GM19099 (cell line): ENCODE results near the gene SLC19A1.

Experiments
- POLR2A ChIP-seq: IDR thresholded peaks from 3 replicates; pipeline ENCODE4 v1.6.1; 2011; ENCODE audit warnings: low read depth; ENCODE audit not compliant: insufficient read length; ENCODE audit errors: extremely low read depth

SLC19A1 gene

DNA sequence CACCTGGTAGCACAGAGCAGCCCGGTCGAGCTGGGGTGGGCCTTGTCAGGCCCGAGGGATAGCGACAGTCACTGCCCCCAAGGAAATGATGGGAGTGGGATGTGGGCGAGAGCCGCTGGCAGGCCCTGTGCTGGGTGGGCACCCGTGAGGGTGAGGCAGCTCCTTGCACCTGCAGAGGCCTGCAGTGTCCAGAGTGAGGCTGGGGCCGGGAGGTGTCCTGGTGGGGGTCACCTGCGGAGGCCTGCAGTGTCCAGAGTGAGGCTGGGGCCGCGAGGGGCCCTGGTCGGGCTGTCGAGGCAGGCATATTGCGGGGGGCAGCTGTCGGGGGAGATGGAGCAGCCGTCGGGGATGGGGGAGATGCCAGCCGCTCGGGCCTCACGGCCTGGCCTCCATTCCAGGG lies 49.5 kb downstream of the SLC19A1 start:
- no peak for TF ChIP-seq POLR2A

DNA sequence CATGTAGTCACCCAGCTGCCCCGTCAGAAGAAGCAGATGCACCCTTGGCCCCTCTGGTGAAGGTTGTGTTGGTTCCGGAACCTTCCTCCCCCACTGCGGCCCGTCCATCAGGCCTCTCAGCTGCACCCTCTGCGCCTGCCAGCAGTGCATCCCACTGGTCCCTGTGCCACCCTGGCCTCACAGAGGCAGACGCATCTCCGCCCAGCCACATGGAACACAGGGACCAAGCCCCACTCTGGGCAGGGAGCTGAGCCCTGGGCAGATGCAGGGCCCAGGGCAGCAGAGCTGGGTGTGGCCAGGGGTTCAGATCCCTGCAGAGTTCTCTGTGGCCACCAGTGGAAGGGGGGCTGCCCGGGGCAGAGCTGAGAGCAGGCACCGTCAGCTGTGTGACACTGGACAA lies 50.6 kb downstream of the SLC19A1 start:
- no peak for TF ChIP-seq POLR2A

DNA sequence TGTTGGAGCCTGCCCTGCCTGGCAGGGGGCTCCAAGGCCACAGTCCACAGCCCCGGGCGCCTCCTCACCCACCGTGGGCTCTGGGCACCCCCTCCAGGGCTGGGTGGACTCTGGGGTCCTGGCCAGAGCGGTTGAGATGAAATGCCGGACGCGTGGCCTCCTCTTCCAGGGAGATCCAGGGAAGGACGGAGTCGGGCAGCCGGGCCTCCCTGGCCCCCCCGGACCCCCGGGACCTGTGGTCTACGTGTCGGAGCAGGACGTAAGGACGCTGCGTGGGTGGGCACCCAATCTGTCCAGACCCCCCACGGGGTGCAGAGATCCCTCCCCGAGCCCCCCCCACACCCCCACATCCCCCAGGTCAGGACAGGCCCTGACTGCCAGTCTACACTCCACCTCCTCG lies 51.2 kb downstream of the SLC19A1 start:
- no peak for TF ChIP-seq POLR2A

DNA sequence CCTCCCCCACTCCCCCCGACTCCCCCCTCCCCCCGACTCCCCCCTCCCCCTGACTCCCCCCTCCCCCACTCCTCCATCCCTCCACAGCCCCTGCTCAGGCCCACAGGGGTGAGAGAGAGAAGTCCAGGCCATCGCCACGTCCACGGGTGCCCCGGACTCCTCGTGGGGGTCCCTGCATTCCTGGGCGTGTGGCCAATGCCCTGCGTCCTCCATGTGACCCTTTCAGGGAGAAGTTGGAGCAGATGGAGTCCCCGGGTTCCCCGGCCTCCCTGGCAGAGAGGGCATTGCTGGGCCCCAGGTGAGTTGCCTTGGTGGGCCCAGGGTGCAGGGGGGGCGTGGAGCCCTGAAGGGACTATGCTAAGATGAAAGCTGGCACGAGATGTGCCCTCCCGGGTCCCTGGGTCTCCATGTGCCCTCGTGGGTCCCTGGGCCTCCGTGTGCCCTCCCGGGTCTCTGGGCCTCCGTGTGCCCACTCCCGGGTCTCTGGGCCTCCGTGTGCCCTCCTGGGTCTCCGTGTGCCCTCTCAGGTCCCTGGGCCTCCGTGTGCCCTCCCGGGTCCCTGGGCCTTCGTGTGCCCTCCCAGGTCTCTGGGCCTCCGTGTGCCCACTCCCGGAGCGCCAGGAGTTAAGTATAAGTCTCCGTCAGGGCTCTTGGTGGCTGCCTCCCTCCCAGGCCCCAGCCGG lies 52.0 kb downstream of the SLC19A1 start:
- no peak for TF ChIP-seq POLR2A

DNA sequence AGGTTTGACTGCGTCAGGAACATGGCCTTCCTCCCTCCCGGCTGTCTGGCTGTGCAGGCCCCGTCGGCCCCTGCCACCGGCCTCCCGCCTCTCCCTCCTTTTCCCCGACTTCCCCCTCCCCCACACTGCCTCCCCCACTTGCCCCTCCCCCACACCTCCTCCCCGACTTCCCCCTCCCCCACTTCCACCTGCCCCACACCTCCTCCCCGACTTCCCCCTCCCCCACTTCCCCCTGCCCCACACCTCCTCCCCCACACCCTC lies 52.6 kb downstream of the SLC19A1 start:
- no peak for TF ChIP-seq POLR2A

DNA sequence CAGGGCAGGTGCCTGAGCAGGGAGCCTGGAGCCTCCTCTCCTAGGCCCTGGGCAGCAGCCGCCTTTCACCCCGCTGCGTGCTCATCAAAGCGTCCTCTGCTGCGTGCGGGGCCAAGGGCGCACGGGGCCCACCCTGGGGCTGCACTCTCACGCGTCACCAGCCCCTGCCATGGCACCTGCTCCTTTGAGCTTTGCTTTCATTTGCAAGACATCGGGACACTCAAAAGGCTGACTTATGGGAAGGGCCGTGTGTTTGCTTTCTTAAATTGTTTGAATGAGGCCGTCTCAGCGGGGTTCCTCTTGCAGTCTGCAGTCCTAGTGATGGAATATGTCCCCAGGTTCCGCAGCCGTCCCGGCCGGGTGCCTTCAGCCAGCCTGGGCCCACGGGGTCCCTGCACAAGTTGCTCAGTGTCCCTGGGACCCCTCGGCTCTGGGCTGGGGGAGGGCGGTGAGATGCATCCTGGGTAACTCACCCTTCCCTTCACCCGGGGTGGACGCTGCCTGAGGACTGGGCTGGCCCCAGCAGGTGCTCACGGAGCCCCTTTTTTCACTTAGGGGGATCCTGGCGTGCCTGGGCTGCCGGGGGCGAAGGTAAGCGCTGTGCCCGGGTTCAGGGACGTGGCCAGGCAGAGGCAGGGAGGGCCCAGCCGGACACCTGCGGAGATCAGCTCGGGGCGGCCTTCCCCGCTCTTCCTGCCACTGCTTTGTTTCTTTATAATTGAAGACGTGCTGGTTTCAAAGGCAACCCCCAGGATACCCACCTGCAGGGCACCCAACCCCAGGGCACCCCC lies 53.1 kb downstream of the SLC19A1 start:
- TF ChIP-seq POLR2A = no peak

DNA sequence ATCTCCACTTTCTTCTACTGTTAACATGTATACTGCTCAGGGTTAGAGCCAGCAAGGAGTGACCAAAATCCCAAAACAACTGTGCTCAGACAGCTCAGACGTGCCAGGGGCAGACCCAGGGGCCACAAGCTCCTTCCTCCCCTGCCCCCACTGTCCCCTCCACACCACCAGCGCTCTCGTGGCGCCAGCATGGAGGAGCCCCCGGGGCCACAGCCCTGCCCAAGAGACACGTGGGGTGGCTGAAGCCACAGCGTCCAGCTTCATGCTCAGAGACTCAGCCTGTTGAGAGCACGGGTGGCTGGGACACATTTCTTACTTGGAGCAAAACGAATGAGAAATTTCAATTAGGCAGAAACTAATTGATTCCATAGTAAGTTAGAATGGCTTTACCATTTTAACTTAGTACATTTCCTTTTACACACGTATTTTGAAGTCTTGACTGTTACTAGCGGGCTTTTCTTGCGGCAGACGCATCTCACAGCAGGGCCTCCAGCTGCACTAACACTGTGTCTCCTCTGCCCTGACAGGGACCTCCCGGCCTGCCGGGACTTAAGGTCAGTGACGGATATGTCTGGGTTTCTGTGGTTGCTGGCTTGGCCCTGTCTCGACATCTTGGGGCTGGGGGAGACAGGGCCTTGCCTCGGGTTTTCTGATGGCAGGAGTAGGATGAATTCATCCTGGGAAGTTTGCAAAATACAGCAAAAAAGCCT lies 54.2 kb downstream of the SLC19A1 start:
- no peak for TF ChIP-seq POLR2A

DNA sequence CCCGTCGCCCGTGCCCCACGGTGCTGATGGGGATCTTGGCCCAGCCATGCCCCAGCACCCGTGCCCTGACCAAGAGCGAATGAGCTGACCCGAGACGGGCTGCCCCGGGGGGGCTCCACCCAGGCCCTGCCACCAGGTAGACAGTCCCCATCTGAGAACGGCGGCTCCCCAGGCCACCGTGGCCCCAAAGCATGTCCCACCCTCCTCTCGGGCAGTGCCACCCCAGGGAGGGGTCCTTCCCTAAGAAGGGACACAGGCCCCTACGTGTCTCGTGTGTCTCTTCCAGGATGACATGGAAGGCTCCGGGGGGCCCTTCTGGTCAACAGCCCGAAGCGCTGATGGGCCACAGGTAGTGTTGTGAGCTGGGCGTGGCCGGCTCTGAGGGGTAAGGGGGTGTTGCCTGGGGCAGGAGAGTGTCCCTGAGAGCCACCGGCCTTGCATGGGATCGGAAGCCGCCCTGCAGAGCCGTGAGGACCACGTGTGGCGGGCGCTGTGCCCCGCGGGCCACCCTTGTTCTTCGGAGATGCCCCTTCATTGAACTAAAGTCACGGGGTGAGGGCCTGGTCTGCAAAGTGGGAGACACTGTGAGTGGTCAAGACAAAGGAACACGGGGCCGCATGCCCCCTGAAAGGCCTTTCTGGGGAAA lies 55.0 kb downstream of the SLC19A1 start:
- no peak for TF ChIP-seq POLR2A

DNA sequence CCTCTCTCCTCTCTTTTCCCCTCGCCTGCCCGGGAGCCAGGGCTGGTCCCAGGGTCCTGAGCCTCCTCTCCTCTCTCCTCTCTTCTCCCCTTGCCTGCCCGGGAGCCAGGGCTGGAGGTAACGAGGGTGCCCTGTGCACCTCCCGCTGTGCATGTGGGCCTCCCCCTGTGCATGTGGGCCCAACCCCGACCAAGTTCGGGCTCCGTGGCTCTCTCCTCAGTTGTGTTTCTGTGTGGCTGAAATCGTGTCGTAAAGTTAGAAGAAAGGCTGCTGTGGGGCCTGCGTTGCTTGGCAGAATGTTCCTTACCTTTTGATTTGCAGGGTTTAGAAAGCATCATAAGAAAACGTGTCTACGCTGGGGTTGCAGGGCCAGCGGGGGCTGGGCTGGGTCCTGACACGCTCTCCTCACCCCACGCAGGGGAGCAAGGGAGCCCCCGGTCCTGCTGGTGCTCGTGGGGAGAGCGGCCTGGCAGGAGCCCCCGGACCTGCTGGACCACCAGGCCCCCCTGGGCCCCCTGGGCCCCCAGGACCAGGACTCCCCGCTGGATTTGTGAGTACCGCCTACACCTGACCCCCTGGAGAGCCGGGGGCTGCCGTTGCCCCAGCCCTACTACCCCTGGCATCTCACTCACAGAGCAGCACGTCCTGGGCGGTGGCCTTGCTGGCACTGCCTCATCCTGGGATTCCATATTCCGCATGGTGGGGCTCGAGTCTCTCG lies 55.6 kb downstream of the SLC19A1 start:
- no peak for TF ChIP-seq POLR2A

DNA sequence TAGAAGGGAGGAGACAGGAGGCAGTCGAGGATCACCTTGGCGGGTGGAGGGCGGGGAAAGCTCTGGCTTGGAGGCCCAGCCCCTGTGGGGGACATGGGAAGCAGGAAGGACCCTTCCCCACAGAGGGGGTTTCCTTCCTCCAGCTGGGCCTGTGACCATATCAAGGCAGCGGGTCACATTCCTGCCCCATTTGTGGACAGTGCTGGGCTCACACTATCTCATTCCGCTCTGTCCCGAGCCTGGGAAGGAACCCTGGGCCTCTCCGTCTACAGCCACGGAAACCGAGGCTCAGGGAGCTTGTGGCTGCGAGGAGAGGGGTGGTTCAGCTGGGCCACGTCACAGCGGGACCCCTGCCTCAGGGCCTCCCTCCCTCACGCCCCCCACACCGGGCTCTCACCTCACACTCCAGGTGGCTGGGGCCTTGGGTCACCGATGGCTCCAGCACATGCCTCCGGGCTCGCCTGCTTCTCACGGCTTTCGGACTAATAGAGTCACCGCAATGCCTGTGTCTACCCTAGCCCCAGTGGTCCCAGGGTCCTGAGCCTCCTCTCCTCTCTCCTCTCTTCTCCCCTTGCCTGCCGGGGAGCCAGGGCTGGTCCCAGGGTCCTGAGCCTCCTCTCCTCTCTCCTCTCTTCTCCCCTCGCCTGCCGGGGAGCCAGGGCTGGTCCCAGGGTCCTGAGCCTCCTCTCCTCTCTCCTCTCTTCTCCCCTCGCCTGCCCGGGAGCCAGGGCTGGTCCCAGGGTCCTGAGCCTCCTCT lies 56.4 kb downstream of the SLC19A1 start:
- TF ChIP-seq POLR2A = no peak

DNA sequence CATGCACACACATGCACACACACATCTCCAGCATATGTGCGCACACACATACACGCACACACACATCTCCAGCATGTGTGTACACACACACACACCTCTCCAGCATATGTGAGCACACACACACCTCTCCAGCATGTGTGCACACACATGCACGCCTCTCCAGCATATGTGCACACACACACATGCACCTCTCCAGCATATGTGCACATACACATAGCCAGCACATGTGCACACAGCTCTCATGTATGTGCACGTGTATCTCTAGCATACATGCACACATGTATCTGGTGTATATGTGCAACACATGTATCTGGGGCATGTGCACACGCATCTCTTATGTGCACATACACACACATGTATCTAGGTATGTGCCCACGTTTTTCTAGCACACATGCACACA lies 57.9 kb downstream of the SLC19A1 start:
- no peak for TF ChIP-seq POLR2A

DNA sequence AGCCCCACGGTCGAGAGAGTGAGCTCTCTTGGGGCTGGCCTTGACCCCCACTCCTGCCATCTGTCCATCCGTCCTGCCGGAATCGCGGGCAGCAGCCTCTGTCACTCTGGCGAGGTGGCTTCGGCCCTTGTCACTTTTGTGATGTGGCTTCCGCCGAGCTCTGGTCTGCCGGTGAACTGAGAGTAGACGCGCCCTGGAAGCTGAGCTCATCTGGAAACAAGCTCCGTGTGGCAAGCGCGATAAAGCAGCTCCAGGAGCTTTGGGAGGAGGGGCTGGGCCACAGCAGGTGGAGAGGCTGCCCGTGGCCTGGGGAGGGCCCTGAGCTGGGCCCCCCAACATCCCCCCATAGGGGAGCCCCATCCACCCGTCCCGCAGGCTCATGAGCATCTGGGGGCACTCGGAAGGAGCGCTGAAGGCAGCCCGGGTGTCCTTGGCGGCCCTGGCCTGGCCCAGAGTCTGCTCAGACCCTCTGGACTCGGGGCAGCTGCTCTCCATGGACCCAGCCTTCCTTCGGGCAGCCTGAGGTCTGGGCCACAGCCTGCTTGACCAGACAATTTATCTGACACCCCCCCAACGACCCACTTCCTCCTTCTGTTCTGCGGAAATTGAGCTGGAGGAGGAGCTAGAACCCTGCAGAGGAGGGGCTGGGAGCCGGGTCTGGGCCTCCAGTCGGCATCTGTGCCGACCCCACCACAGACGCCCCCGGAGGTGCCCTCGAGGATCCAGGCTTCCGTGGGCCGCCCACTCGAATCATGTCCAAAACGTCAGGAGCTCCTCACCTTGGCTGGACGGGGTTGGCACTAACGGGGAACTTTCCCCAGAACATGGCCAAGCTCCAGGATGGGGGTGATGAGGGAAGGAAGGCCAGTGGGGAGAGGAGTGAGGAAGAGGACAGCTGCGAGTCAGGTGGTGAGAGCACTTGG lies 59.1 kb downstream of the SLC19A1 start:
- no peak for TF ChIP-seq POLR2A
